Neural cell (in vitro differentiated cells): ENCODE data around the gene ROR2.

Source experiments
- CTCF ChIP-seq: fragments of 450-650 bp; IDR thresholded peaks from 2 replicates; pipeline ENCODE4 v1.5.1; 2014; ENCODE audit warnings: antibody characterized with exemption, mild to moderate bottlenecking, moderate library complexity; ENCODE audit not compliant: poor library complexity, severe bottlenecking
- RAD21 ChIP-seq: fragments of 450-650 bp; conservative IDR thresholded peaks from 2 replicates; pipeline ENCODE4 v1.6.1; 2014; ENCODE audit warnings: antibody characterized with exemption, mild to moderate bottlenecking, moderate library complexity

- TF ChIP-seq RAD21, result no peak
- TF ChIP-seq CTCF, result no peak
Observed at GRCh38 chr9:91768977-91769916, 180.8 kb downstream of the ROR2 start.
